Ishikawa (cell line): ENCODE measurements around the gene CPE.

Experiments used
- CEBPB ChIP-seq: IDR thresholded peaks from 2 replicates; pipeline ENCODE4 v1.6.1; 2012
- CREB1 ChIP-seq: IDR thresholded peaks from 2 replicates; pipeline ENCODE4 v1.6.1; 2012; ENCODE audit warnings: low read depth
- EGR1 ChIP-seq: IDR thresholded peaks from 2 replicates; pipeline ENCODE4 v1.6.1; 2012
- EP300 ChIP-seq: IDR thresholded peaks from 2 replicates; pipeline ENCODE4 v1.6.1; 2012; ENCODE audit warnings: borderline replicate concordance
- FOXM1 ChIP-seq: IDR thresholded peaks from 2 replicates; pipeline ENCODE4 v1.6.1; 2012; ENCODE audit warnings: low read depth, borderline replicate concordance
- NFIC ChIP-seq: IDR thresholded peaks from 2 replicates; pipeline ENCODE4 v1.6.1; 2012
- RAD21 ChIP-seq: IDR thresholded peaks from 2 replicates; pipeline ENCODE4 v1.6.1; 2012; ENCODE audit warnings: low read depth
- TAF1 ChIP-seq: IDR thresholded peaks from 2 replicates; pipeline ENCODE4 v1.6.1; 2012; ENCODE audit warnings: low read depth, mild to moderate bottlenecking
- TCF12 ChIP-seq: IDR thresholded peaks from 2 replicates; pipeline ENCODE4 v1.6.1; 2012; ENCODE audit warnings: low read depth
- YY1 ChIP-seq: IDR thresholded peaks from 2 replicates; pipeline ENCODE4 v1.6.1; 2012; ENCODE audit warnings: low read depth
- ZBTB7A ChIP-seq: IDR thresholded peaks from 2 replicates; pipeline ENCODE4 v1.6.1; 2012; ENCODE audit warnings: low read depth
- TF ChIP-seq, protein P1 (sequence below): IDR thresholded peaks from 2 replicates; pipeline ENCODE4 v1.6.1; 2012; ENCODE audit warnings: low read depth, mild to moderate bottlenecking
- TF ChIP-seq, protein P2 (sequence below): IDR thresholded peaks from 2 replicates; pipeline ENCODE4 v1.6.1; 2012
- TF ChIP-seq, protein P3 (sequence below): IDR thresholded peaks from 2 replicates; pipeline ENCODE4 v1.6.1; 2012

CPE gene

DNA sequence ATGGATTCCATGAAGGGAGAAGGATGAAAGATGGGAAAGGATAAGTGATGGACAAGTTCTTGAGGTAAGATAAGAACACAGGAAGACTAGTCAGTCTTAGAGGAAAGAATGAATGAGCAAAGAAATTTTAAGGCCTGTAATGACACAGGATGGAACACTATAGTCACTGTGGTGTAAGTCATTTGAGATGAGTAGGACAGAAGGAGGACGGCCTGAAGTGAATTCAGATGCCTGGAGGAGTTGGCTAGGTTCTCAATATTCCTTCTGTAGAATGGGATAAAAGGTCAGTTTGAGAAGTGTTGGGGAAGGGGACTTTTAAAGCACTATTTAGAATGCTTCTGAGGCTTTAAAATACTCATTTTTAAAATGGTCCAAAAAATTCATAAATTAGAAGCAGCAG is 47.4 kb upstream of the CPE start:
- no peak for TF ChIP-seq ZBTB7A
- no peak for TF ChIP-seq TCF12
- TF ChIP-seq, protein P1, sequence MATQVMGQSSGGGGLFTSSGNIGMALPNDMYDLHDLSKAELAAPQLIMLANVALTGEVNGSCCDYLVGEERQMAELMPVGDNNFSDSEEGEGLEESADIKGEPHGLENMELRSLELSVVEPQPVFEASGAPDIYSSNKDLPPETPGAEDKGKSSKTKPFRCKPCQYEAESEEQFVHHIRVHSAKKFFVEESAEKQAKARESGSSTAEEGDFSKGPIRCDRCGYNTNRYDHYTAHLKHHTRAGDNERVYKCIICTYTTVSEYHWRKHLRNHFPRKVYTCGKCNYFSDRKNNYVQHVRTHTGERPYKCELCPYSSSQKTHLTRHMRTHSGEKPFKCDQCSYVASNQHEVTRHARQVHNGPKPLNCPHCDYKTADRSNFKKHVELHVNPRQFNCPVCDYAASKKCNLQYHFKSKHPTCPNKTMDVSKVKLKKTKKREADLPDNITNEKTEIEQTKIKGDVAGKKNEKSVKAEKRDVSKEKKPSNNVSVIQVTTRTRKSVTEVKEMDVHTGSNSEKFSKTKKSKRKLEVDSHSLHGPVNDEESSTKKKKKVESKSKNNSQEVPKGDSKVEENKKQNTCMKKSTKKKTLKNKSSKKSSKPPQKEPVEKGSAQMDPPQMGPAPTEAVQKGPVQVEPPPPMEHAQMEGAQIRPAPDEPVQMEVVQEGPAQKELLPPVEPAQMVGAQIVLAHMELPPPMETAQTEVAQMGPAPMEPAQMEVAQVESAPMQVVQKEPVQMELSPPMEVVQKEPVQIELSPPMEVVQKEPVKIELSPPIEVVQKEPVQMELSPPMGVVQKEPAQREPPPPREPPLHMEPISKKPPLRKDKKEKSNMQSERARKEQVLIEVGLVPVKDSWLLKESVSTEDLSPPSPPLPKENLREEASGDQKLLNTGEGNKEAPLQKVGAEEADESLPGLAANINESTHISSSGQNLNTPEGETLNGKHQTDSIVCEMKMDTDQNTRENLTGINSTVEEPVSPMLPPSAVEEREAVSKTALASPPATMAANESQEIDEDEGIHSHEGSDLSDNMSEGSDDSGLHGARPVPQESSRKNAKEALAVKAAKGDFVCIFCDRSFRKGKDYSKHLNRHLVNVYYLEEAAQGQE, result no peak

DNA sequence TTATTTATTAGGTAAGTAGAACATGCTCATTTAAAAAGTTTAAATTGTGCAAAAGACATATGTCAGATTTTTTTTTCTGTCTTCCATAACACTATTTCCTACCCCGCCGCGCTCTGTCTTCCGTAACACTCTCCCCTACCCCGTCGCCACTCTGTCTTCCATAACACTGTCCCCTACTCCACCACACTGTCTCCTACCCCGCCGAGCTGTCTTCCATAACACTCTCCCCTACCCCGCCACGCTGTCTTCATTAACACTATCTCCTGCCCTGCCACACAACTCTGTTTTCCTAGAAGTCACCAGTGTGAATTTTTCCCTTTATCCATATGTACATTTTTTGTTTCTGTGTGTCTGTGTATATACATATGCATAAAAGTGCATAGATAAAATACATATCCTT is 47.0 kb upstream of the CPE start:
- TF ChIP-seq EP300 (no peak), EGR1 (no peak), TCF12 (no peak), RAD21 (no peak), CEBPB (no peak)
- TF ChIP-seq, protein P2, sequence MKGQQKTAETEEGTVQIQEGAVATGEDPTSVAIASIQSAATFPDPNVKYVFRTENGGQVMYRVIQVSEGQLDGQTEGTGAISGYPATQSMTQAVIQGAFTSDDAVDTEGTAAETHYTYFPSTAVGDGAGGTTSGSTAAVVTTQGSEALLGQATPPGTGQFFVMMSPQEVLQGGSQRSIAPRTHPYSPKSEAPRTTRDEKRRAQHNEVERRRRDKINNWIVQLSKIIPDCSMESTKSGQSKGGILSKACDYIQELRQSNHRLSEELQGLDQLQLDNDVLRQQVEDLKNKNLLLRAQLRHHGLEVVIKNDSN, result no peak
- TF ChIP-seq, protein P1, result no peak
- TF ChIP-seq, protein P3, sequence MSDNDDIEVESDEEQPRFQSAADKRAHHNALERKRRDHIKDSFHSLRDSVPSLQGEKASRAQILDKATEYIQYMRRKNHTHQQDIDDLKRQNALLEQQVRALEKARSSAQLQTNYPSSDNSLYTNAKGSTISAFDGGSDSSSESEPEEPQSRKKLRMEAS, result no peak

DNA sequence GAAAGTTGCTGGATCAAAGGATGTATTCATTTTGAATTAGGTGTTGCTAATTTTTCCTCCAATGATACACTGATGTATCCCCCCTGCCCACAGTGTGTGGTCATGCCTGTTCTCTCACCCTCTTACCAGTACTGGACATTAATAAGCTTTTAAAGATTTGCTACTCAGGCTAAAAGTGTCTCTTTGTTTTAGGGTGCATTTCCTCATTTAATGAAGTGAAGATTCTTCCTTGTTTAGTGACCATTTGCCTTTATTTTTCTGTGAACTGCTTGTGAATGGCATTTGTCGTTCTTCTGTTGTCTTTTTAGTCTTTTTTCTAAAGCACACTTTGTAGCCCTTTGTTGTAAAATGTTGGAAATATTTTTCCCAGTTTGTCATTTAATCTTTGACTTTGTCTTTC is 46.3 kb upstream of the CPE start:
- TF ChIP-seq NFIC (no peak), RAD21 (no peak)
- TF ChIP-seq, protein P1, result no peak

DNA sequence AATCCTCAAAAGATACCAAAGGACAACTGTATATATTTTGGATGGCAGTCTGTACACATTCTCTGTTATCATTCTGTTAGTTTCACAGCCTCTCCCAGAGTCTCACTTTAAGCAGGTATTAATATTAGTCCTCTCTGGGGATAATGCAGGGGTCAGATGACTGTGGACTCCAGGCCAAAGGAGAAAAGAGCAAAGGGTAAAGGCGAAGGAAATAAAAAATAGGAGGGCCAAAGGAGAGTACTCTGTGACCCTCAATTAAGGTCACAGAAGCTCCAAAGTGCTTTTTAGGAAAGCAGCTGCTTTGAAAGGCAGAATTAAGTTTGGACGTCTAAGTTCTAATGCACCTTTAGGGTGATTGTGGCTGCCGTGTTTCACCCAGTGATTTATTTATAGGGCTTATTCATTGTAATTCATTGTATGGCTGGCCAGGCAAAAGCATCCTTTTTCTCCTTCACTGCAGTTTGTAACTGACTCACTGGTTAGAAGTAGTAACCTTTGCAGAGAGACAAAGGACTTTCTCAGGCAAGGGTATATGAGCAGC is 43.6 kb upstream of the CPE start:
- TF ChIP-seq CEBPB (no peak), FOXM1 (no peak), EGR1 (no peak), RAD21 (no peak), TAF1 (no peak), CREB1 (no peak), ZBTB7A (no peak), EP300 (no peak), TCF12 (no peak), YY1 (no peak)
- TF ChIP-seq, protein P1, result no peak
- TF ChIP-seq, protein P2, result no peak
